Mammary epithelial cell (primary cell): ENCODE data around the gene PTK7.

ENCODE experiments used
- CTCF ChIP-seq, 2 donors: IDR thresholded peaks in 1 of 2; conservative IDR thresholded peaks in 1 of 2; 2 replicates each; pipeline ENCODE4 v1.5.1; 2011 to 2012; ENCODE audit warnings: inconsistent platforms in 2 of 2, low read length in 2 of 2, mild to moderate bottlenecking in 2 of 2, control low read depth in 1 of 2, low read depth in 1 of 2; ENCODE audit not compliant: insufficient read depth in 1 of 2; ENCODE audit errors: extremely low read depth in 1 of 2
- EZH2 ChIP-seq: IDR thresholded peaks from 2 replicates; pipeline ENCODE4 v1.6.1; 2012; ENCODE audit warnings: low read length, inconsistent platforms, borderline replicate concordance

- TF ChIP-seq CTCF (conservative IDR thresholded peaks at IDR 0.05 in 1 of 2, IDR thresholded peaks at IDR 0.05 in 1 of 2; ENCODE audit: extremely low read depth in 1 of 2, insufficient read depth in 1 of 2, low read depth in 1 of 2, low read length in 2 of 2) (no peak), EZH2 (no peak)
These were observed 74.1 kb downstream of the PTK7 start for GRCh38 chr6:43150051-43150751.
